ENCODE results near the gene EIF1. TPM values are rescaled to one million over a fixed set of nuclear protein-coding genes. Genes with fewer than 3 reads are reported as not detected.
A peak's percentile ranks its signal among the peaks of the same experiment; 100 is the strongest.
"Not testable (repeated sequence)": the region's sequence is repeated elsewhere in the genome, so short reads cannot be mapped to it uniquely, and the experiment has no call there.

The EIF1 gene
- 1,000 to 10,000 TPM; 2,404 to 2,458 TPM for total RNA-seq

DNA sequence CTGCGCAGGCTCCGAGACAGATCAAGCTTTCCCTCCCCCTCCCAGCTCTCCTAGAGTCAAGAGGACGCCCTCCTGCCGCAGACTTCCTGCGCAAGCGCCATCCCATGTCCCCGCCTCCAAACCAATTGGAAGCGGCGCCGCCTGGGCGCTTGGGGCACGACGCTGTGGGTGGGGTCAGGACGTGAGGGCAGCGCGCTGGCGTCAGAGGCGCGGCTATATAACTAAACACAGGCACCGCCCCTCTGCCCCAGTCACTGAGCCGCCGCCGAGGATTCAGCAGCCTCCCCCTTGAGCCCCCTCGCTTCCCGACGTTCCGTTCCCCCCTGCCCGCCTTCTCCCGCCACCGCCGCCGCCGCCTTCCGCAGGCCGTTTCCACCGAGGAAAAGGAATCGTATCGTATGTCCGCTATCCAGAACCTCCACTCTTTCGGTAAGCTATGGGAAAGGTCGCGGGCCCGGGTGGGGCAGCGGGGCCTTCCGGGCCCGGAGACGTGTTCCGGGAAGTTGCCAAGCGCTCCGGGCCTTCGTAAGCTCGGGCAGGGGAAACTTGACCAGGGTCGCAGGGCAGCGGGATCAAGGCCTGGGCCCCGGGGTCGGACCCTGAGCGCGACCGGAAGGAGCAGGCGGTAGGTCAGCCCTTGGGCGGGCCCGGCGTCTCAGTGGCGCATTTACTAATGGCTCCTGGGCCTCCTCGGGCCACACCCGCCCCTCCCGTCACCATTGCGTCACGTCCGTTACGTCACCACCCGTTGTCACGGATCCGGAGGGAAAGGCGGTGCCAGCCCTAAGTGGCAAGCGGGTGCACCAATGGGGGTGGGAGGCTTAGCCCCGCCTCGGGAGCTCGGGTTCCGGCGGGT lies at the start of gene EIF1:
TSS of gene EIF1 (plus strand) at position 245 of the 856 bp plus-strand sequence. CDS start at position 399, 154 bp downstream.
- H3K4me1 Mint-ChIP-seq (ENCODE audit: low read depth) = peaks cover 46% of the 10 kb centered on the region
- no peaks in the 10 kb centered on the region for H3K27me3 Mint-ChIP-seq (ENCODE audit: low read depth)
- DNase-seq = peak; percentile 99 to 100
- peak within 1 kb of the TSS; percentile 97 to 99 for H3K4me3 Mint-ChIP-seq
- H3K36me3 Mint-ChIP-seq (ENCODE audit: insufficient read depth in 2 of 2) = peaks cover 17 to 37% of the 10 kb centered on the region in 2 donors
- peak within 1 kb of the TSS; percentile 99 for H3K27ac Mint-ChIP-seq
- H3K9me3 Mint-ChIP-seq = no peaks in the 10 kb centered on the region
- ATAC-seq (replicated peaks in 1 of 2) = peak; percentile 74 to 76

DNA sequence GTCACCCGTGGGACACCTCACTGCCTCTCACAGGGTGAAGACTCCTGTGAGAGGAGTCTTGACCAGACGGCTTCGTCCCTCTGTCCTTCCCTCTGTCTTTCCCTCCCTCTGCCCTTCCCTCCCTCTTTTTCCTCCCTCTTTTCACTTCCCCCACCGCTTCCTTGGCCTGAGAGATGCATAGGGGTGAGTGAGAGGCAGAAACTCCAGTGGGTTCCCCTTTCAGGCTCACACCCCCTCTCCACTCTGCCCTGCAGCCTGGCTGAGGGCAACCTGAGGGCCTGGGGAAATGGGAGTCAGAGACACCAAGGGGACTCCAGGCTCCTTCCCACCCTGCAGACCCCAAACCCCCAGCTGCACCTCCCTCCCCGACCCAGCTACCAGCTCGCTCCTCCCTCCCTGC lies 49.7 kb upstream of the EIF1 start:
- Mint-ChIP-seq H3K27me3 (ENCODE audit: low read depth) (no peaks in the 10 kb centered on the region), H3K4me1 (ENCODE audit: low read depth) (no peaks in the 10 kb centered on the region), H3K9me3 (no peaks in the 10 kb centered on the region), H3K27ac (no peak overlapping the region), H3K4me3 (no peak overlapping the region), H3K36me3 (ENCODE audit: insufficient read depth in 2 of 2) (no peaks in the 10 kb centered on the region)
- DNase-seq (no peak), ATAC-seq (replicated peaks in 1 of 2) (no peak)

DNA sequence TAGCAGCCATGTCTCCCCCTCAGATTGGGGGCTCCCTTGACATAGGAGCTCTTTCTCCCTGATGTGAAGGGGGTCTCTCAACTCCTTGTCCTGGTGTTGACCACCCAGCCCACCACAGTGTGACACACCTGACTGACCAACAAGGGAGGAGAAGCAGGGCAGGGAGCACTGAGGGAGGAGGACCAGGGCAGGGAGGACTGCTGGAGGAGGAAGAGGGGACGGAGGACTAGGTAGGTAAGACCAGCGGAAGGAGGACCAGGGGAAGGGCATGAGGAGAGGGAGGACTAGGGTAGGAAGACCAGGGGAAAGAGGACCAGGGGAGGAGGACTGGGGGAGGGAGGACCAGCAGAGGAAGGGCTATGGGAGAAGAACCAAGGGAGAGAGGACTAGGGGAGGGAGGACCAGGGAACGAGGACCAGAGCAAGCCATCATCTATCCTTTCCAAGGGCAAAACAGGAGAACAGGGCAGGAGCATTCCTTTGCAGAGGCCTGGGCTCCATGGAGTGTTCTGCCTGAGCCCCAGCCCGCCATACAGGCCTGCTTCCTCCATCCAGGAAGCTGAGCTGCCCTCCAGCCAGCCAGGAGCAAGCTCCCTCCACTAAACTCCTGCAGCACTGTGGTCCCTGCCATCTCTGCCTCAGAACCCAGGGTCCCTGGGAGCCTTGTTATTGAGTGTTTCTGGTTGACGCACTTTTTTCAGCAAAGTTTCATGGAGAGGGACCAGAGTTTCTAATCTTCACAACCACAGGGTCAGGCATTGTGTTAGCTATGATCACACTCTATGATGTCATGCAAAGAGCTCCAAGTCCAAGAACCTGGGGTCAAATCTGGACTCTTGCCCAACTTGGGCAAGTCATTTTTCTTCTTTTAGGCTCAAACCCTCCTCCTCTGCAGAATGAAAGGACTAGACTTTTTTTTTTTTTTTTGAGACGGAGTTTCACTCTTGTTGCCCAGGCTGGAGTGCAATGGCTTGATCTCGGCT lies 48.9 kb upstream of the EIF1 start:
- ATAC-seq (replicated peaks in 1 of 2) (no peak), DNase-seq (no peak)
- Mint-ChIP-seq H3K27me3 (ENCODE audit: low read depth) (no peaks in the 10 kb centered on the region), H3K4me3 (no peak overlapping the region), H3K9me3 (no peaks in the 10 kb centered on the region), H3K27ac (no peak overlapping the region), H3K4me1 (ENCODE audit: low read depth) (no peaks in the 10 kb centered on the region), H3K36me3 (ENCODE audit: insufficient read depth in 2 of 2) (no peaks in the 10 kb centered on the region)

DNA sequence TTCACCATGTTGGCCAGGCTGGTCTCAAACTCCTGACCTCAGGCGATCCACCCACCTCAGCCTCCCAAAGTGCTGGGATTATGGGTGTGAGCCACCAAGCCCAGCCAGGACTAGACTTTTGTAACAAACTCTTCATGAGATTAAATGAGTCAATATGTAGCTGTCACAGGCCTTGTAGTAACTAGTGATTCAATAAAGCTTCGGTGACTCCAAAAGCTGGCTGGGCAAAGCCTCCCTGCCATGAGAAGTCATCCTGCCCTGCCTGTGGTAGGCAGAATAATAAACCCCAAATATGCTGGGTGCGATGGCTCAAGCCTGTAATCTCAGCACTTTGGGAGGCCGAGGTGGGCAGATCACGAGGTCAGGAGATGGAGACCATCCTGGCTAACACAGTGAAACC lies 48.1 kb upstream of the EIF1 start:
- H3K27me3 Mint-ChIP-seq (ENCODE audit: low read depth); DNase-seq; H3K27ac Mint-ChIP-seq; H3K9me3 Mint-ChIP-seq; ATAC-seq (replicated peaks in 1 of 2); H3K4me3 Mint-ChIP-seq; H3K36me3 Mint-ChIP-seq (ENCODE audit: insufficient read depth in 2 of 2); H3K4me1 Mint-ChIP-seq (ENCODE audit: low read depth): not testable (repeated sequence)

DNA sequence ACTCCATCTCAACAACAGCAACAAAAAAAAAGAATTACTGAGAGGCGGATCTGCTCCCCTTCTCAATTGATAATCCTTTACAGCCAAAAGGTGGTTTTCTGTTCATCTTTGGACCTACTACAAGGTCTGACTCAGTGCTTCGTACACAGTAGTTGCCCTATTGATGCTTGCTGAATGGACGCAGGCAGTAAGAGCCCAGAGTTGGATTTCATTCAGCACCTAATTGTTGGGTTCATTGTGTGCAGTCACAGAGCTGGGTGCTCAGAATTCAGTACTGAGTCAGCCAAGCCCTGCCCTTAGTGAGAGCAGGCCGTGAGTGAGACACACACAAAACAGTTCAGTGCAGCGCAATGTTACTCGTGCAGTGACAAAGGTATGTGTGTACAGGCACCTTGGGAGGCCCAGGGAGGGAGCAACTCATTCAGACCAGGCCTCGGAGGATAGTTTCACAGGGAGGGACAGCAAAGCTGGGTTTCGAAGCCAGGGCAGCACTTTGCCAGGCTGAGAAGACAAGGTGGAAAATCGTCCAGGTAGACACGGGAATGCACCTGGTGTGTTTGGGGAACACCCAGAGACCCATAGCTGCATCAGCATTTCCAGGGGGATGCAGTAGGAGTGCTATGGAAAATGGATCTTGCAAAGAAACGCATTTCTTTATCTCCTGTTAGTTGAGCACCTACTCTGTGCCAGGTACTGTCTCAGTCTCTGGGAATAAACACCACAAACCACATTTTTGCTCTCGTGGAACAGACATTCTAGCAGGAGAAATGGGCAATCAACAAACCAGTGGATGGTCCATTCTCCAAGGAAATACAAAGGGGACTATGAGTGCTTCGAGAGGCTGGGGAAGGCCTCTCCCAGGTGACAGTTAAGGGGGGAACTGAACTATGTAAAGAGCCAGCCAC lies 46.2 kb upstream of the EIF1 start:
- no peak overlapping the region for H3K4me3 Mint-ChIP-seq
- ATAC-seq (replicated peaks in 1 of 2) = no peak
- H3K36me3 Mint-ChIP-seq (ENCODE audit: insufficient read depth in 2 of 2) = no peaks in the 10 kb centered on the region
- H3K27me3 Mint-ChIP-seq (ENCODE audit: low read depth) = no peaks in the 10 kb centered on the region
- H3K4me1 Mint-ChIP-seq (ENCODE audit: low read depth) = no peaks in the 10 kb centered on the region
- no peak overlapping the region for H3K27ac Mint-ChIP-seq
- no peaks in the 10 kb centered on the region for H3K9me3 Mint-ChIP-seq
- no peak for DNase-seq

DNA sequence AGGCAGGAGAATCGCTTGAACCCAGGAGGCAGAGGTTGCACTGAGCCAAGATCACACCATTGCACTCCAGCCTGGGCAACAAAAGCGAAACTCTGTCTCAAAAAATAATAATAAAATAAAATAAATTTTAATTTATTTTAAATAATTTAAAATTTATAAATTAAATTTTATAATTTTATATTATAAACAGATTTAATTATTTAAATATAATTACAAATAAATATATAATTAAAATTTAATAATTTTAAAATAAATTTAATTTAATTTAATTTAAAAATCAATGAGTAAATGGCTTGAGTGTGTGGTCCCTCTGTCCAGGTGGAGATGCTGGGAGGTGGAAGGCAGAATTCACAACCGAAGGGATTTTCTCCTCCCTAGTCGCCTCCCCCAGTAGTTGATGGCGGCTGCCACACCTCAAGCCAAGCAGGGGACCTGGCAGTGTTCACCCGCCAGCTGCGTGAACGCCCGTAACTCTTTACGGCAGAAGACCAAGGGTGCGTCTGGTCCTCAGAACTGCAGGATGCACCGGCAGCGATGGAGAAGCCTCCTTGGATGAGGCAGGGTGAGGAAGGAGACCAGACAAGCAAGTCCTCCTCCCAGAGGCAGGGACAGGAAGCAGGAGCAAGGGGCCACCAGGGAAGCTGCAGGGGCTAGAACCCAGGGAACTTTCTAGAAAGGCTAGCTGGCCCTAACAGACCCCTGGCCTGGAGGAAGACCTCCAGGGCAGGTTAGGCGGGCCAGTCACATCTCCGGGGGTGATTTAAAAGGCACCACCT lies 41.5 kb upstream of the EIF1 start:
- Mint-ChIP-seq H3K36me3 (ENCODE audit: insufficient read depth in 2 of 2) (no peaks in the 10 kb centered on the region), H3K27me3 (ENCODE audit: low read depth) (no peaks in the 10 kb centered on the region), H3K9me3 (no peaks in the 10 kb centered on the region), H3K4me1 (ENCODE audit: low read depth) (peaks cover 10% of the 10 kb centered on the region), H3K27ac (no peak overlapping the region), H3K4me3 (no peak overlapping the region)
- no peak for ATAC-seq (replicated peaks in 1 of 2)
- DNase-seq = no peak

DNA sequence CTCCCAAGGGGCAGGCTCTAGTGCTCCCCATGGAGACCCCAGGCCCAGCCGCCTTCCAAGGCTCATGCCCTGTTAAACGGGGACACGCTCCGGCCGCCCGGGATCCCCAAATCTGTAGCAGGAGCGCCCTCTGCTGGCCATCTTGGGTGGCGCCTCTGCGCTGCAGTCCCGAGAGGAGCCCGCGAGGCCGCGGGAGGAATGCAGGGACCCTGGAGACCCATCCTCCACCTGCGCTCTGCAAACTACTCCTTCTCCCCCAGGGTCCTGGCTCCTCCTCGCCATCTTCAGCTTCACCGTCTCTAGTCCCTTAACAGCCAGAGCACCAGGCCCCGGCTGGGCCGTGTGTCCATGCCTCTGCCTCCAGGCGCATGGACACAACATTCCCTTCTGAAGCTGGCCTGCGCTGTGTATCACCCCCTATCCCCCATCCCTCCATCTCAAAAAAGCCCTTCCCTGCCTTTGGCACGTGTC lies 40.7 kb upstream of the EIF1 start:
- peaks cover 10% of the 10 kb centered on the region for H3K4me1 Mint-ChIP-seq (ENCODE audit: low read depth)
- H3K36me3 Mint-ChIP-seq (ENCODE audit: insufficient read depth in 2 of 2) = no peaks in the 10 kb centered on the region
- no peak overlapping the region for H3K27ac Mint-ChIP-seq
- H3K27me3 Mint-ChIP-seq (ENCODE audit: low read depth) = no peaks in the 10 kb centered on the region
- DNase-seq = peak; percentile 86 to 93
- H3K9me3 Mint-ChIP-seq = no peaks in the 10 kb centered on the region
- peak overlapping the region; percentile 70 to 76 for H3K4me3 Mint-ChIP-seq
- peak; percentile 80 to 82 for ATAC-seq (replicated peaks in 1 of 2)

DNA sequence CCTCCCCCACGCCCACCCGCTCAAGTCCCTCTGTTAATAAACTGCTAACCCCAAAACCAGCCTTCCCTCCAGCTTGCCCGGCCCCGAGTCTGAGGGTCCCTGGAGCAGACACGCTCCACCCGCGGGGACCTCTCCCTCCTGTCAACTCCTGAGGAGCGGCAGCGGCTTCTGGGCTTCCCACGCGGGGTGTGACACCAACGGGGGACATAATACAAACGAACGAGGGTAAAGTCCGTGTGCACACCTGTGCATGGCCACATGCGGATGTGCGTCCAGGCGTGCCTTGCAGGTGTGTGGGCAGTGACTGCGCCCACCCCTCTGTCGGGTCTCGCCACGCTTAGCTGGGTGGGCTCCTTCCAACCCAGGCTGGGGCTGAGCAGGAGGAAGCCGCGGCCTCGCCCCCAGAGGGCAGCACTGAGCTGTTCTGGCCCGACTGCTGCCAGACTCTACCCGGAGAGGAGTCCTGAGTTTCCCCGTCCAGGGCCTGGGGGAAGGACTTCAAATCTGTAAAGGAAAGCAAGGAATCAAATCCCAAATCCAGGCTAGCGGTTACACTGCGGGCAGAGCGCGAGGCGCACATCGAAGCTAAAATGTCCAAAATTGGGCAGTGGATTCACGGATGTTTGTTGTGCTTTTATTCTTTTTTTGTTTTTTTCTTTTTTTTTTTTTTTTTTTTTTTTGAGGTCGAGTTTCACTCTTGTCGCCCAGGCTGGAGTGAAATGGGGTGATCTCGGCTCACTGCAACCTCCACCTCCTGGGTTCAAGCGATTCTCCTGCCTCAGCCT lies 40.1 kb upstream of the EIF1 start:
- ATAC-seq (replicated peaks in 1 of 2) = peak; percentile 89 to 92
- peak overlapping the region; percentile 70 to 76 for H3K4me3 Mint-ChIP-seq
- H3K36me3 Mint-ChIP-seq (ENCODE audit: insufficient read depth in 2 of 2) = no peaks in the 10 kb centered on the region
- no peaks in the 10 kb centered on the region for H3K9me3 Mint-ChIP-seq
- no peak overlapping the region for H3K27ac Mint-ChIP-seq
- peaks cover 10% of the 10 kb centered on the region for H3K4me1 Mint-ChIP-seq (ENCODE audit: low read depth)
- peak; percentile 88 to 92 for DNase-seq
- H3K27me3 Mint-ChIP-seq (ENCODE audit: low read depth) = no peaks in the 10 kb centered on the region

DNA sequence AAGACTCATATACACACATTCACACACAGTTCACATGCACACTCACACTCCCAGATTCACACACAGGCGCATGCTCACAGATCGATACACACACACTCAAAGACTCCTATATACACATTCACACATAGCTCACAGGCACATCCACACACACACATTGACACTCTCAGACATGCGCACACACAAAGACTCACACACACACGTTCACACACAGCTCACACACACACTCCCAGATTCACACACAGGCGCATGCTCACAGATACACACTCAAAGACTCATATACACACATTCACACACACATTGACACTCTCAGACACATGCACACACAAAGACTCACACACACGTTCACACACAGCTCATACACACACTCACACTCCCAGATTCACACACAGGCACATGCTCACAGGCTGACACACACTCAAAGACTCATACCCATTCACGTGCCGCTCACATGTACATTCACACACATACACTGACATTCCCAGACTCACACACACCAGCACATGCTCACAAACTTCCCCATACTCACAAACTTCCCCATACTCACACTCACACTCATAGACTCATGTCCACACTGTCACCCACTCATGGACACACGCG lies 38.7 kb upstream of the EIF1 start:
- peaks cover 10% of the 10 kb centered on the region for H3K4me1 Mint-ChIP-seq (ENCODE audit: low read depth)
- ATAC-seq (replicated peaks in 1 of 2) = no peak
- H3K9me3 Mint-ChIP-seq = no peaks in the 10 kb centered on the region
- no peak for DNase-seq
- no peak overlapping the region for H3K27ac Mint-ChIP-seq
- H3K4me3 Mint-ChIP-seq = no peak overlapping the region
- no peaks in the 10 kb centered on the region for H3K27me3 Mint-ChIP-seq (ENCODE audit: low read depth)
- H3K36me3 Mint-ChIP-seq (ENCODE audit: insufficient read depth in 2 of 2) = no peaks in the 10 kb centered on the region

DNA sequence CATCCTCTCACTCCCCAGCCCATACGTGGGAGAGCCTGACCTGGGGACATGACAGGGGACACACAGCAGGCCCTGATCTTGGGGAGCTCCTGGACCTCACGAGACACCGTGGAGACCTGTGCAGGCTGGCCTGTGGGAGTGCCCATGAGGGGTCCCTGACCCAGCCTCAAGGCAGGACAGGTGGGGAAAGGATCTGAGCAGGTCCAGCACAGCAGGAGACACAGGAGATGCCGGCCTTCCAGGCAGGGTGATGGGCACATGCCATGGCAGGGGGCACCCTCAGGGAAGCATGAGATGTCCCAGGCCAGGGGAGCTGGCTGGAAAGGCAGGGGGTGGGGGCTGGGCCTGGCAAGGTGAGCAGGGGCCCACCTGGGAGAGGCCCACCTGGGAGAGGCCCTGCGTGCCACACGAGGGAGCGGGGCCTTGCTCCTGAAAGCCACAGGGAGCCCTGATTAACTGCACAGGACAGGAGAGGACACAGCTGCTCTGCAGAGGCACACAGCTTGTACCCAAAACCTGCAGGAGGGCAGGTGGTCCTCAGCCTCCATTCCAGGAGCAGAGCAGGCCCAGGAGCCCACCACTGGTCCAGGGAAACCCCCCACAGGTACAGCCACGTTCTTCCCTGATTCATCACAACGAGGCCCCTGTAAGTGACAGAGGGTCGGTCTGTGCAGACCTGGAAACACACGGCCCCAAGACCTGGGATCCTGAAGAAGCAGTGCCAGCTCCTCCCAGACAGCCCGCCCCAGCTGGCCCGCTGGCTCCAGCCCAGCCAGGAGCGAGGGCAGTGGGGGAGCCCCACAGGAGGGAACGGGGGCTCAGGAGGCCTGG lies 37.7 kb upstream of the EIF1 start:
- Mint-ChIP-seq H3K4me3 (no peak overlapping the region), H3K36me3 (ENCODE audit: insufficient read depth in 2 of 2) (no peaks in the 10 kb centered on the region), H3K4me1 (ENCODE audit: low read depth) (peaks cover 10% of the 10 kb centered on the region), H3K9me3 (no peaks in the 10 kb centered on the region), H3K27me3 (ENCODE audit: low read depth) (no peaks in the 10 kb centered on the region), H3K27ac (no peak overlapping the region)
- ATAC-seq (replicated peaks in 1 of 2) = no peak
- no peak for DNase-seq
